Small intestine (tissue), 7 donors: ENCODE data around the gene UCMA. TPM values are rescaled to one million over a fixed set of nuclear protein-coding genes. Genes with fewer than 3 reads are reported as not detected.
A peak's percentile ranks its signal among the peaks of the same experiment; 100 is the strongest.

Source experiments
- DNase-seq, 2 donors: peaks; one replicate each; pipeline versions ENCODE4 v3.0.0 to v3.0.0-alpha.2; 2013
- FAIRE-seq: peaks from 2 replicates; lab custom pipeline; 2012; peaks lifted over from hg19 to GRCh38; lab: Jason Lieb, UNC
- H3K27ac ChIP-seq, 3 donors: one replicate each; pipeline ENCODE4 v1.5.1; 2013; ENCODE audit warnings: low read length in 2 of 3, mild to moderate bottlenecking in 2 of 3, control low read depth in 1 of 3, inconsistent platforms in 1 of 3, low read depth in 1 of 3, moderate library complexity in 1 of 3
- H3K27me3 ChIP-seq, 3 donors: one replicate each; pipeline ENCODE4 v1.6.1; 2013; ENCODE audit warnings: low read length in 3 of 3, inconsistent platforms in 1 of 3; ENCODE audit not compliant: control insufficient read depth in 3 of 3, insufficient read depth in 3 of 3
- H3K36me3 ChIP-seq, 3 donors: one replicate each; pipeline ENCODE4 v1.6.1; 2013; ENCODE audit warnings: low read length in 3 of 3, inconsistent platforms in 1 of 3, low read depth in 1 of 3, mild to moderate bottlenecking in 1 of 3, moderate library complexity in 1 of 3; ENCODE audit not compliant: control insufficient read depth in 3 of 3, insufficient read depth in 2 of 3
- H3K4me1 ChIP-seq, 3 donors: one replicate each; pipeline ENCODE4 v1.6.1; 2013; ENCODE audit warnings: low read length in 2 of 3, inconsistent platforms in 1 of 3, low read depth in 1 of 3, mild to moderate bottlenecking in 1 of 3, moderate library complexity in 1 of 3; ENCODE audit not compliant: control insufficient read depth in 3 of 3, insufficient read depth in 2 of 3
- H3K4me3 ChIP-seq, 3 donors: one replicate each; pipeline ENCODE4 v1.5.1; 2013; ENCODE audit warnings: low read length in 3 of 3, control low read depth in 1 of 3, inconsistent platforms in 1 of 3, low read depth in 1 of 3, mild to moderate bottlenecking in 1 of 3, moderate library complexity in 1 of 3
- H3K9me3 ChIP-seq, 2 donors: one replicate each; pipeline ENCODE4 v1.6.1; 2013; ENCODE audit warnings: low read depth in 1 of 2, low read length in 1 of 2; ENCODE audit not compliant: control insufficient read depth in 2 of 2, insufficient read depth in 1 of 2
- WGBS, 3 donors: extraction: QIAGEN DNeasy Blood & Tissue Kit; methylation state at CpG; one replicate each; pipeline ENCODE4 v1.1.7; 2013; 5-methylcytosine and 5-hydroxymethylcytosine counted together
- polyA plus RNA-seq, 4 donors: library from polyadenylated mRNA; stranded (reverse) in 3 of 4; unstranded in 1 of 4; fragments of 200-250 nt in 3 of 4; fragments of 120-200 nt in 1 of 4; gene quantifications; one replicate each; pipeline versions ENCODE4 v1.2.1 to v1.2.3, GENCODE V29; 2013
- donor health status: healthy with polysubstance abuse.
- donor health status: control.
- donor health status: control.
- donor health status: Bipolar disorder and iron deficiency.
- donor health status: healthy.

Gene UCMA
- polyA plus RNA-seq, 4 donors, result not detected

GRCh38 chr10:13173616-13174015 lies 60.6 kb downstream of the UCMA start:
- H3K9me3 ChIP-seq, result no peaks in the 10 kb centered on the region
- DNase-seq (peak; percentile 55 to 64), FAIRE-seq (no peak)
- H3K4me1 ChIP-seq, result peaks cover 0 to 5% (median 0%) of the 10 kb centered on the region in 3 donors
- H3K4me3 ChIP-seq, result no peak overlapping the region
- H3K27ac ChIP-seq, result no peak overlapping the region
- no peaks in the 10 kb centered on the region for H3K36me3 ChIP-seq
- no peaks in the 10 kb centered on the region for H3K27me3 ChIP-seq
- 84 to 89% (median 88%) methylated on average over 2 of the region's 2 CpGs for WGBS, 3 donors

Other genes starting within 250 kb of the UCMA start
- gene CCDC3, start 232.7 kb downstream of the UCMA start, polyA plus RNA-seq, result 1 to 10 TPM in 3 of 4 donors, under 1 TPM in 1; 0.22 to 8.7 (median 4.1) TPM
- 100 to 1,000 TPM in 1 of 4 donors, 10 to 100 TPM in 3; 41.7 to 106 (median 89.4) TPM for gene OPTN, start 134.2 kb downstream of the UCMA start, polyA plus RNA-seq
- 1 to 10 TPM in 2 of 4 donors, under 1 TPM in 1, not detected in 1; 0.22 to 4.1 (median 1.9) TPM for gene MCM10, start 72.8 kb downstream of the UCMA start, polyA plus RNA-seq
- 100 to 1,000 TPM in 1 of 4 donors, 10 to 100 TPM in 3; 23.5 to 184 (median 70.4) TPM for gene PHYH, start 65.7 kb upstream of the UCMA start, polyA plus RNA-seq
- gene SEPHS1, start 113.9 kb upstream of the UCMA start, polyA plus RNA-seq, result 10 to 100 TPM; 24.6 to 48.4 (median 37.9) TPM